Measurements from ENCODE around the gene PEAK1.
A peak's percentile ranks its signal among the peaks of the same experiment; 100 is the strongest.

PEAK1 gene

DNA sequence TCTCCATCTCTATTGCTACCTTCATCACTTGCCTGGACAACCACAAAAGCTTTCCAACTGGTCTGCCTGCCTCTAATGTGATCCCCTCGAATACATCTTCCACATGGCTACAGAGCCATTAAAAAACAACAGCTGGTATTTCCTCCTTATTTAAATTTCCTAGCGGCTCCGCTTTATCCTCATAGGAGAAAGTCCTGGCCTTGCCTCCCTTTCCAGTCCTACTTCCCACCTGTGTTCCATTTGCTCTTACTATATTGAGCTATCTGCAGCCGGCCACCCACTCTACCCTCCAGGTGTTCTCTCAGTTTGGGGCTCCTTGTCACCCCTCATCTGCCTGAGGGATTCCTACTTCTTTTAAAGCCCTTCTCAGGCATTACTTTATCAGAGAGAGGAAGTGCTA is 299.3 kb downstream of the PEAK1 start:
- no peak for DNase-seq

DNA sequence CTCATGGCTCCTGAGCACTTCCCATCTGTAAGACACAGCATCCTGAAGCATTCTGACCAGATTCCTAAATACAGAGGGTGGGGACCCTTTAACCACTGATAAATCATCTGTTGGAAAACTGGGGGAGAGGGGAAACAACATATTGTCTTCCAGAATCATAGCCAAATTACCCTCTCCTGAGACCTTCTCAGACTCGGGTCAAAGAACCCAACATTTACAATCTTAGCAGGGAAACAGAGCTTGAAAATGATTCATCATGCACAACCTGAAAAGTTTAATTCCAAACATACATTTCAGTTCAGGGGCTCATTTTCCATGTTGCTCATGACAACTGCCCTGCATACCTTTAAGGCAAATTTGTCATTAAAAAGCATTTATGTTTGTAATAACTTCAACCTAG is 300.5 kb downstream of the PEAK1 start:
- DNase-seq, result no peak

DNA sequence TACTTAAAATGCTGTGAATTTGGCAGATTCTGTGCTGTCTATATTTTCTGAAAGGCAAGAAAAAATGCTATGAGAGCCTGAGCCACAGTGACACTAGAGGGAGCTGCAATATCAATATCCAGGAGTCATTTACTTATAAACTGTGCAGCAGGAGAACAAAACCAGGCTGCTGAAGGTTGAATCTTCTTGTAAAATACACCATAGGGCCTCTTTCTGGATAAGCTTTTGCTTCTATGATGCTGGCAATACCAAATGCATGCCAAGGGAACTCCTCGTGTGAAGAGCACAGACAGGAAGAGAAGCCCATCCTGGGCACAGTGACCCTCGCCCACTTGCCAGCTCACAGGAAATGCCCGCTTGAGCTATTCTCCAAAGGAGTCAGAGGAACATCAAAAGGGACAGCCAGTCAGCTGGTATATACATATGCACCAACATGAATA is 301.0 kb downstream of the PEAK1 start:
- DNase-seq, result peak; percentile 49

- DNase-seq, result no peak
Observed at GRCh38 chr15:77115179-77115578, 304.7 kb downstream of the PEAK1 start.

DNA sequence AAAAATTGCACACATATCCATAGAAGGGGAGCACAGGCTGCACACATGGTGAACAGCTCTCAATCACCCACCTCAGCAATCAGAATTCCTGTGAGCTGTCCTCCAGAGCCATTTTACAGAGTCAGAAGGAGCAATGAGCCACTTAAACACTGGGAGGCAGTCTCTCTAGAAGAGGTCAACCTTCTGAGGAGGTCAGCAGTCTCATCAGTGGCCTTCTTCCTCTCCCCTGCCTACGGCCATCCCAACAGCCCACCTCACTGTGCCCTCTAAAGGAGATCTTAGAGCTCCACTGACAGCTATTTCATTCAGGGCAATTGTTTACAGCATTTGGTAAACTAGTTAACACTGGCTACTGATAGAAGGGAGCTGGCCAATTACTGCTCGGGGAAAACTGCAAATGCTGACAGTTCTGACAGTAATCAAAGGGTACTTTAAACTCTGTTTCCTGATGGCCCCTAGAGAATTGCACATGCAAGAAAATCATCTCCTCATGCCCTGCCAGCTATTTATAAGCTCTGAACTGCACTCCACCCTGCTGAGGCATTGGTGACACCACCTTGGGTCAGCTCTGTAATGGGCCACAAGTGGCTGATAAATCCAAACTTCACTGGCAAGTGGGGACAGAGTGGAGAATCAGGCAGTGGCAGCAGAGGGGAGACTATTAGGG is 306.9 kb downstream of the PEAK1 start:
- DNase-seq, result no peak

DNA sequence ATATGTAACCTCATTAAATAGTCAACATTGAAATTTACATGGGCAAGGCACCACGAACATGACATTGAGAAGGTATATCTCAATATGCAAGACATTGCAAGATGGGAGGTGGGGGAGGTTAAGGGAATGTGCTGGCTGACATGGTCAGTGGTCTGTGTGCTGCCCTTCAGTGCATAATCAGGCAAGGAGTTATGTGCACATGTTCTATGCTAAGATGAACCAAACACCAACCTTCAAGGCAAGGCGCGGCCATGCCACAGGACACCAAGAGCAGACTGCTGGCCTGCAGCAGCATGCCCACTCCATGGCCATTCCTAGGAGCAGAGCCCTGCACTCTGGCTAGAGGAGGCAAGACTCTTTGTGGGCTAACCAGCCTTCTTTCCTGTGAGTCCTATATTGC is 308.1 kb downstream of the PEAK1 start:
- no peak for DNase-seq

- peak; percentile 54 for DNase-seq
Observed at GRCh38 chr15:77107531-77108355, 312.2 kb downstream of the PEAK1 start.

GRCh38 chr15:77107068-77107467 is 312.8 kb downstream of the PEAK1 start:
- no peak for DNase-seq

DNA sequence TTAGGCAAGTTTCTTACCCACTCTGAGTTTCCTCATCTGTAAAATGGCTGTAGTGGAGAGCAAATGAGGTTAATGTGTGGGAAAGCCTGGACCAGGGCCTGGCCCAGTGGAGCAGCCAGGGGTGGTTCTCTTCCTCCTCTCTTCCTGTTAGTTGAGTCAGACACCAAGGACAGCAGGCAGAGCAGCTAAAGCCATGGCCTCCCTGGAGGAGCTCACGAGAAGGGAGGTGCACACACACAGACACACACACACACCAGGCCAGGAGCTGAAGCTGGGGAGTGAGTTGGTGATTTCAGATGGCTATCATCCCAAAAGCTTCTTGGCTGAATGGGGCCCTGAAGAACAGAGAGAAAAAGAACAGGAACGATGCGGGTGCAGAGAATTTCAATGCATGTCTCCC is 315.7 kb downstream of the PEAK1 start:
- DNase-seq, result no peak

DNA sequence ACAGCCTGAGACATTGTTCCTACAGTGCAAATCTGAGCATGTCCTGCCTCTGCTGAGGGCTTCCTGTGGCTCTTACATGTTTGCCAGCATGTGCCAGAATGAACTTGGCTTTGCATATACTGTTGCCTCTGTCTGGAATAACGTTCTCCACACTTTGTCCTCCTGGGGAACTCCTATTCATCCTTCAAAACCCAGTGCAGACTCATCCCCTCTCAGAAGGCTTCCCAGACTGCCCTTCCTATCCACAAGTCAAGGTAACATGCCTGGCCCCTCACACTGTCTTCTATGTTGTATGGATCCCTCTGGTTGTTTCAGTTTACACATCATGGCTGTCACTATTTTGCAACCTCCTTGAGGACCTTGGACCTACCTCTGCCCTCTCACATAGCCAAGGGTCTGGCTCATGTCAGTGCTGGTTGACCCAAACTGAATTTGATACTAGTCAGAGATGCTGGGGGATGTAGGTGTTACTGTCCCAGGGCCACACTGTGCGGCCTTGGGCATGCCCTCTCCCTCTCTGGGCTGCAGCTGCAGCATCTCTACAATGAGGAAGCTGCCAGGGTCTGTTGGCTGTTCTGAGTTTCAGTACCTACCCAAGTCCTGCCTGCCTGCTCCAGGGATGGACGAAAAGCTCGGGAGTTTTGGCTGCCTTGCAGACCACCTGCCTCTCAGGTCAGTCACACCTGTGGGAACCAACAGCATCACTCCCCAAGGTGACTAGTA is 320.0 kb downstream of the PEAK1 start:
- DNase-seq, result no peak

GRCh38 chr15:77098572-77098971 is 321.3 kb downstream of the PEAK1 start:
- no peak for DNase-seq

GRCh38 chr15:77097921-77098320 is 322.0 kb downstream of the PEAK1 start:
- DNase-seq, result no peak

DNA sequence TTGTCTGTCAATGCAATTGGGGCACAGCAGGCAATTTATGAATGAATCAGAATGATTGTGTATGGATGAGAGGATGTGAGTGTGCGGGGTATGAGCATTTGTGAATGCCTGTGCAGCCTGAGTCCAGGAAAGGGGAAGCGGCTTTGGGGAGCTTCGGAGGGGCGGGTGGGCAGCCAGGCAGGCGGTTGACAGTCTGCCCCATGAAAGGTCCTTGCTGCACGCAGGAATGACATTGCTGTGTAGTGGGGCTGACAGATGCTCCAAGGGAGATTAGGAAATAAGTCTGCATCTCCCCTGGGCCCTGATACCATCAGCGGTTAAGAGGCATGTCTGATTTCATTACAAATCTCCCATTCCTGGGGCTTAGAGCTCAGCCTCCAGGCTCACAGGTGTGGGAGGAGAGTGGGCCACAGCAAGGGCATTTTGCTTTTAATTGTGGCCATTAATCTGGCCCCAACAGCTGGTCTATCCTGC is 322.6 kb downstream of the PEAK1 start:
- DNase-seq, result no peak

- DNase-seq, result no peak
Observed at GRCh38 chr15:77096541-77096940, 323.4 kb downstream of the PEAK1 start.

GRCh38 chr15:77096138-77096537 is 323.8 kb downstream of the PEAK1 start:
- DNase-seq, result no peak

DNA sequence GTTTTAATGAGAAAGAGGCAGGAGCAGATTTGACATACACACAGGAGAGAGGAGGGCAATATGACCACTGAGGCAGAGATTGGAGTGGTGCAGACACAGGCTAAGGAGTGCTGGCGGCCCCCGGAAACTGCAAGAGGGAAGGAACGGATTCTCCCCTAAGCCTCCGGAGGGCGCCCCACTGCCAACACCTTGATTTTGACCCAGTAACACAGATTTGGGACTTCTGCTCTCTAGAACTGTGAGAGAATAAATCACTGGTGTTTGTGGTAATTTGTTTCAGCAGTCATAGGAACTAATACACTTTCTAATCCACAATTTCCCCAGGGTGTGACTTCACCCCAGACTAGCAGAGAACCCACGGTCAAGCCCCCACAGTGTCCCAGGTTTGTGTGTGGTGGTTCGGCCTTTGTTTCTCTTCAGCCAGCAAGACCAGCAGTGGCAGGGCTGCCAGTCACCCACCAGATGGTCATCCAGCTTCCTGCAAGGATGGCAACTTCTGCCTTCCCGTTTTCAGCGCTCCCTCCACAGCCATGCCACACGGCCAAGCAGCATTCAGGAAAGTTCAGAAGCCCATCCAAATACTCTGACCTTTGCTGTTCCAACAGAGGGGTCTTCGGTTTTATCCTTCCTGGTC is 325.4 kb downstream of the PEAK1 start:
- no peak for DNase-seq

DNA sequence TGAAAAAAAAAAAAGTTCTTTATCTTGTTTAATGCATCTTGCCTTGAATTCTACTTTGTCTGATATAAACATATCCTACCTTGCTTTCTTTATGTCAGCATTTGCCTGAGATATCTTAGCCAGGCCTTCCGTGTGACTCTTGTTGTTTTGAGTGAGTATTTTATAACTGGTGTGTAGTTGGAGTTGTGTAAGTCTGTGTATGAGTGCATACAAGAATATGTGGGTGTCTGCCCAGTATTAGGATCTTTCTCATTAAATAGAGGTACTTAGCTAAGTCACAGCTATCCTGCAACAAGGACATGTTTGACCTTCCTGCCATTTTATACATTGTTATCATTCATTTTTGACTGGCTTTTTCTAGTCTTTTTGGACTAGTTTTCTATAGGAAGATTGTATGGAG is 326.5 kb downstream of the PEAK1 start:
- no peak for DNase-seq

- no peak for DNase-seq
Observed at GRCh38 chr15:77091097-77091496, 328.8 kb downstream of the PEAK1 start.

DNA sequence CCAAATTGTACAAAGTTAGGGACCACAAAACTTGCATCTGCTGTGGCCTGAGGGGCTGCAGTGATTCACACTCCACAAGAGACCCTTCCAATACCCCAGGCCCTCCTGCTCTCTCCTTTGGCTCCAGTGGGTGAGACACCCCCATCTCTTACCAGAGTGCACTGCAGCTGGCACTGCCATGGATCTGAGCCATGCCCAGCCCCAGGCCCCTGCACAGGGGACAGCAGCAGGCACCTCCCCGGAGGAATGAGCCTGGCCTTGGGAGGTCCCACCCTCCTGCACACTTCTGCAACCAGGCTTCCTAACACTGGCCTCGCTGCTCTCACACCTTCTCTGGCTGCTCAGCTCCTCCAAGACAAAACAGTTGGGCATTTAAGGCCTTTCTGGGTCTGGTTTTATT is 332.7 kb downstream of the PEAK1 start:
- no peak for DNase-seq

- DNase-seq, result peak; percentile 53
Observed at GRCh38 chr15:77085297-77085696, 334.6 kb downstream of the PEAK1 start.

- no peak for DNase-seq
Observed at GRCh38 chr15:77084436-77084835, 335.5 kb downstream of the PEAK1 start.

DNA sequence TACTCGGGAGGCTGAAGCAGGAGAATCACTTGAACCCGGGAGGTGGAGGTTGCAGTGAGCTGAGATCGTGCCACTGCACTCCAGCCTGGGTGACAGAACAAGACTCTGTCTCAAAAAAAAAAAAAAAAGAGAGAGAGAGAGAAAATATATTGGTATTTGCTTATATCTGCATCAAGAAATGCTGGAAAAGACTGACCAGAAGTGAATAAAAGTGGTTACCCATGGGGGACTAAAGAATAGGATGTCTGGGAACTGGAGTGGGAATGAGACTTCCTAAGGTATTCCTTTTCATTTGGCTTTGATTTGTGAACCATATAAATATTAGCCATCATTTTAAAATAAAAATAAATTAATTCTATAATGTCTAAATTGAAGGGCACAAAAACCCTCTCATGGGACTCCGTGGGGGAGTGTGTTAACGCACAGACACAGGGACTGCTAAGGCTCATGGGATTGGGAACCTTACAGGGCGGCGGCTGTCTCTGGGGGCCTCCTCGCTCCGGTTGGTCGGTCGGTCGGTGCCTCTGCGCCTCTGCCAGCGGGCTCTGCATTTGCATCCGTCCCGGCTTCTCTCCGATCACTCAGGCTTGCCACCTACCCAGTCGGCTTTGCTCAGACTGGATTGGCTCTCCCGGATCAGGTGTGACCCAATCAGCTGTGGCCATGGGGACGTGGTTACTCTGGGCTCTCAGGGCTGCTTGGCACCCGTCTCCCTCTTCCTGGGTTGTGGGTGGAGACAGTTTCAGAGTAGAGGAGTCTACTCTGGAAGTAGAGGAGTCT is 336.3 kb downstream of the PEAK1 start:
- DNase-seq, result peak; percentile 71

Data from activated CD4-positive, alpha-beta T cell treated with anti-CD3 and anti-CD28 coated beads, Interleukin-2, Interleukin-6, amounts not matched to agents 100 ng/mL and 50 ng/mL, durations not matched to agents 16 hours and 8 hours (primary cell).